HEK293T (cell line): ENCODE measurements around the gene FBRSL1.

ENCODE experiments used
- BHLHE40 ChIP-seq: fragments of 450-650 bp; IDR thresholded peaks from 2 replicates; pipeline ENCODE4 v1.6.1; 2016; ENCODE audit warnings: mild to moderate bottlenecking, moderate library complexity, borderline replicate concordance
- CTBP1 ChIP-seq: fragments of 450-650 bp; IDR thresholded peaks from 2 replicates; pipeline ENCODE4 v1.6.1; 2016; ENCODE audit warnings: borderline replicate concordance
- ELF4 ChIP-seq: fragments of 450-650 bp; IDR thresholded peaks from 2 replicates; pipeline ENCODE4 v1.6.1; 2017; ENCODE audit warnings: antibody characterized with exemption
- FOXA1 ChIP-seq: fragments of 450-650 bp; IDR thresholded peaks from 2 replicates; pipeline ENCODE4 v1.6.1; 2016; ENCODE audit warnings: mild to moderate bottlenecking
- FOXK2 ChIP-seq: fragments of 450-650 bp; IDR thresholded peaks from 2 replicates; pipeline ENCODE4 v1.6.1; 2016; ENCODE audit warnings: mild to moderate bottlenecking
- FOXM1 ChIP-seq: fragments of 450-650 bp; IDR thresholded peaks from 2 replicates; pipeline ENCODE4 v1.6.1; 2017; ENCODE audit warnings: mild to moderate bottlenecking, borderline replicate concordance
- LEF1 ChIP-seq: fragments of 450-650 bp; IDR thresholded peaks from 2 replicates; pipeline ENCODE4 v1.6.1; 2017; ENCODE audit warnings: mild to moderate bottlenecking, borderline replicate concordance
- NFRKB ChIP-seq: fragments of 450-650 bp; IDR thresholded peaks from 2 replicates; pipeline ENCODE4 v1.6.1; 2016; ENCODE audit warnings: mild to moderate bottlenecking, moderate library complexity
- SP1 ChIP-seq: fragments of 450-650 bp; IDR thresholded peaks from 2 replicates; pipeline ENCODE4 v1.6.1; 2017
- SUZ12 ChIP-seq: fragments of 450-650 bp; IDR thresholded peaks from 2 replicates; pipeline ENCODE4 v1.6.1; 2016; ENCODE audit warnings: mild to moderate bottlenecking
- TARDBP ChIP-seq: fragments of 450-650 bp; IDR thresholded peaks from 2 replicates; pipeline ENCODE4 v1.6.1; 2016
- ZNF384 ChIP-seq: fragments of 450-650 bp; IDR thresholded peaks from 2 replicates; pipeline ENCODE4 v1.6.1; 2016

DNA sequence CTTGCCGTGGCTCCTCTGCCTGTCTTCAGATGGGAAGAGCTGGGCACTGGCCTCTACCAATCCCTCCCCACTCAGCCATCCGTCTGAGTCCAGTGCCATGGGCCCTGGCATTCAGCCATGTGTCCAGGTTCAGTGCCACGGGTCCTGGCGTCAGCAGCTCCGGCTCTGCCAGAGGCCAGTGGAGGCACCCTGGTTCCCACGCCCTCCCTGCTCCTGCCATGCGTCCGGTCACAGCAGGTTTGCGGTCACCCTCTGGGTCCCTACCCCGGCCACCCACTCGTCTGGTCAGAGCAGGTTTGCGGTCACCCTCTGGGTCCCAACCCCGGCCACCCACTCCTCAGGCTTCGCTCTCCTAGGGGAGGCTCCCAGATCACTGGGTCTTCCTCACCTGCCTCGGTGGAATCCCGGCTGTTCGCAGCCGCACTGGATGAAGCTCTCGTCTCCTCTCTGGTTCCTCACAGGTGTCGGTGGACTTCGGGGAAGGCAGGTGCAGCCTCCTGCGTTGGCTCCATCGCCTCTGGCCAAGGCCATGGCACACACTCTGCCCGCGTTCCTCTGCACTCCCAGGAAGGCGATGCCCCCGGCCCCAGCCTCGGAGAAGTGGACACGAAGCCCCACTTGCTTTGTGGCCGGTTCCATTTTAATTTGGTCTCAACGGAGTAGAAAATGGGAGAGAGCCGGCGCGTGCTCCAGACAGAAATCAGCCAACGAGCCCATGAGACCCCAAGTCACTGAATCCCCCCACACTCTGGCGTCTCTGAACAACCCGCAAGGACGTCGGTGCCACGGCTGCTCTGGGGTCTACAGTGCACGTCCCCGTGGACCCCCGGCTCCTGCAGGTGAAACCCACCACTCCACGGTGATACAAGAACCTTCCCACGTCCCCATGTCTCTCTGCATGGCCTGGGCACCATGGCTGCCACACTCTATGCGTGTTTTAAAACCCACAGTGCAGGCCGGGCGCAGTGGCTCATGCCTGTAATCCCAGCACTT lies 47.8 kb upstream of the FBRSL1 start:
- no peak for TF ChIP-seq ELF4
- TF ChIP-seq FOXA1: no peak
- TF ChIP-seq FOXM1: no peak
- no peak for TF ChIP-seq NFRKB
- TF ChIP-seq BHLHE40: no peak
- no peak for TF ChIP-seq ZNF384
- no peak for TF ChIP-seq FOXK2
- TF ChIP-seq SP1: no peak
- TF ChIP-seq LEF1: no peak
- no peak for TF ChIP-seq TARDBP
- TF ChIP-seq SUZ12: no peak
- TF ChIP-seq CTBP1: no peak
